ENCODE data around the gene SLX1A. TPM values are rescaled to one million over a fixed set of nuclear protein-coding genes. Genes with fewer than 3 reads are reported as not detected.
"Not testable (repeated sequence)": the region's sequence is repeated elsewhere in the genome, so short reads cannot be mapped to it uniquely, and the experiment has no call there.

Gene SLX1A
- total and polyA plus RNA-seq, 9 donors = 3.5 to 60.9 (median 26.4) TPM

DNA sequence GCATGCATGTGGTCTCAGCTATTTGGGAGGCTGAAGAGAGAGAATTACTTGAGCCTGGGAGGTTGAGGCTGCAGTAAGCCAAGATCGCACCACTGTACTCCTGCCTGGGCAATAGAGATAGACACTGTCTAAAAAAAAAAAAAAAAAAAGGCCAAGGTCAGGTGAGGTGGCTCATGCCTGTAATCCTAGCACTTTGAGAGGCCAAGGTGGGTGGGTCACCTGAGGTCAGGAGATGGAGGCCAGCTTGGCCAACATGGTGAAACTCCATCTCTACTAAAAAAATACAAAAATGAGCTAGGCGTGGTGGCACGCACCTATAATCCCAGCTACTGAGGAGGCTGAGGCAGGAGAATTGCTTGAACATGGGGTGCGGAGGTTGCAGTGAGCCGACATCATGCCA lies 38.5 kb upstream of the SLX1A start:
- no peak overlapping the region for H3K27ac ChIP-seq
- no peaks in the 10 kb centered on the region for H3K9me3 ChIP-seq
- intact Hi-C loops (cut with DNase I) = no loop called here
- WGBS, 3 donors = 93 to 94% (median 93%) methylated on average over 5 of the region's 5 CpGs
- no peak for TF ChIP-seq EP300 (IDR thresholded peaks at IDR 0.05)
- H3K36me3 ChIP-seq = no peaks in the 10 kb centered on the region
- no peak for DNase-seq
- no peaks in the 10 kb centered on the region for H3K4me1 ChIP-seq (ENCODE audit: insufficient read depth)
- no peak overlapping the region for H3K4me3 ChIP-seq
- H3K27me3 ChIP-seq = no peaks in the 10 kb centered on the region

GRCh38 chr16:30157214-30157613 lies 36.5 kb upstream of the SLX1A start:
- DNase-seq = no peak
- WGBS, 3 donors = 56 to 71% (median 64%) methylated on average over 1 of the region's 1 CpG
- no peaks in the 10 kb centered on the region for H3K36me3 ChIP-seq
- H3K4me3 ChIP-seq = no peak overlapping the region
- H3K27me3 ChIP-seq = no peaks in the 10 kb centered on the region
- H3K4me1 ChIP-seq (ENCODE audit: insufficient read depth) = no peaks in the 10 kb centered on the region
- no peaks in the 10 kb centered on the region for H3K9me3 ChIP-seq
- H3K27ac ChIP-seq = no peak overlapping the region
- TF ChIP-seq EP300 (IDR thresholded peaks at IDR 0.05) (no peak), POLR2A (IDR thresholded peaks at IDR 0.05) (no peak), CTCF (IDR thresholded peaks at IDR 0.05) (no peak)
- intact Hi-C loops (cut with DNase I) = no loop called here

GRCh38 chr16:30163538-30163937 lies 30.1 kb upstream of the SLX1A start:
- Histone ChIP-seq H3K36me3 (no peaks in the 10 kb centered on the region), H3K4me1 (ENCODE audit: insufficient read depth) (no peaks in the 10 kb centered on the region), H3K9me3 (no peaks in the 10 kb centered on the region), H3K4me3 (no peak overlapping the region), H3K27ac (no peak overlapping the region), H3K27me3 (no peaks in the 10 kb centered on the region)
- DNase-seq = no peak
- 82 to 88% (median 85%) methylated on average over 3 of the region's 3 CpGs for WGBS, 3 donors
- intact Hi-C loops (cut with DNase I) = no loop called here
- TF ChIP-seq EP300 (IDR thresholded peaks at IDR 0.05) = no peak
- no peak for TF ChIP-seq POLR2A (IDR thresholded peaks at IDR 0.05)
- TF ChIP-seq CTCF (IDR thresholded peaks at IDR 0.05) = no peak

DNA sequence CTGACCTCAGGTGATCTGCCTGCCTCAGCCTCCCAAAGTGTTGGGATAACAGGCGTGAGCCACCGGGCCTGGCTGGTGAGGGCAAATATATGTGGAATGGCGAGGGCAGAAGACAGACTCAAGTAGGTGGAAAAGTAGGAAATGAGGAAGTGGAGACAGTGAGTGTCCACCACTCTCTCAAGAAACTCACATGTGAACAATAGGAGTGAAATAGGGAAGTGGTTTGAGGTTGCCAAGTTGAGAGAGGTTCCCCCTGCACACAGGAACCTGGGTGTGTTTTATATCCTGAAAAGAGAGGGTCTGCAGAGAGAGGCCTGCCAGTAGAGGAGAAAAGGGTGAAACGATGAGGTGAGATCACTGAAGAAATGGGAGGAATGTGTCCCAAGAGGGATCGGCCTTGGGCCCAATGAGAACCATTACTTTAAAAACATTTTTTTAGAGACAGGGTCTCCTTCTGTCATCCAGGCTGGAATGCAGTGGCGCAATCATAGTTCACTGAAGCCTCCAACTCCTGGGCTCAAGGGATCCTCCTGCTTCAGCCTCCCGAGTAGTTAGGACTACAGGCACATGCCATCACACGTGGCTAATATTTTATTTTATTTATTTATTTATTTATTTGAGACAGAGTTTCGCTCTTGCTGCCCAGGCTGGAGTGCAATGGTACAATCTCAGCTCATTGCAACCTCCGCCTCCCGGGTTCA lies 27.3 kb upstream of the SLX1A start:
- intact Hi-C loops (cut with DNase I) = no loop called here
- no peak for DNase-seq
- WGBS, 3 donors = 86 to 91% (median 89%) methylated on average over 11 of the region's 11 CpGs
- H3K4me3 ChIP-seq = no peak overlapping the region
- no peaks in the 10 kb centered on the region for H3K27me3 ChIP-seq
- no peaks in the 10 kb centered on the region for H3K9me3 ChIP-seq
- TF ChIP-seq POLR2A (IDR thresholded peaks at IDR 0.05) (no peak), EP300 (IDR thresholded peaks at IDR 0.05) (no peak), CTCF (IDR thresholded peaks at IDR 0.05) (no peak)
- H3K4me1 ChIP-seq (ENCODE audit: insufficient read depth) = no peaks in the 10 kb centered on the region
- no peaks in the 10 kb centered on the region for H3K36me3 ChIP-seq
- H3K27ac ChIP-seq = no peak overlapping the region

GRCh38 chr16:30168746-30169145 lies 24.9 kb upstream of the SLX1A start:
- H3K9me3 ChIP-seq; H3K4me3 ChIP-seq; H3K27ac ChIP-seq; DNase-seq; H3K4me1 ChIP-seq (ENCODE audit: insufficient read depth); H3K27me3 ChIP-seq; H3K36me3 ChIP-seq; intact Hi-C loops (cut with DNase I): not testable (repeated sequence)
- WGBS, 3 donors = 74 to 76% methylated on average over 11 to 17 of the region's 29 CpGs; no CpG with 5 or more reads in 1 of the 3 donors

- H3K4me1 ChIP-seq (ENCODE audit: insufficient read depth); H3K4me3 ChIP-seq; H3K9me3 ChIP-seq; H3K27ac ChIP-seq; intact Hi-C loops (cut with DNase I); H3K27me3 ChIP-seq; DNase-seq; H3K36me3 ChIP-seq: not testable (repeated sequence)
- WGBS, 3 donors = 85 to 91% methylated on average over 5 to 36 of the region's 38 CpGs; no CpG with 5 or more reads in 1 of the 3 donors
Observed at GRCh38 chr16:30169416-30169815, 24.3 kb upstream of the SLX1A start.

DNA sequence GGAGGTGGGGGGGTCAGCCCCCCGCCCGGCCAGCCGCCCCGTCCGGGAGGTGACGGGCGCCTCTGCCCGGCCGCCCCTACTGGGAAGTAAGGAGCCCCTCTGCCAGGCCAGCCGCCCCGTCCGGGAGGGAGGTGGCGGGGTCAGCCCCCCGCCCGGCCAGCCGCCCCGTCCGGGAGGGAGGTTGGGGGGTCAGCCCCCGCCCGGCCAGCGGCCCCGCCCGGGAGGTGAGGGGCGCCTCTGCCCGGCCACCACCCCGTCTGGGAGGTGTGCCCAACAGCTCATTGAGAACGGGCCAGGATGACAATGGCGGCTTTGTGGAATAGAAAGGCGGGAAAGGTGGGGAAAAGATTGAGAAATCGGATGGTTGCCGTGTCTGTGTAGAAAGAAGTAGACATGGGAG lies 23.5 kb upstream of the SLX1A start:
- H3K27ac ChIP-seq; H3K4me1 ChIP-seq (ENCODE audit: insufficient read depth); H3K4me3 ChIP-seq; H3K27me3 ChIP-seq; H3K9me3 ChIP-seq; intact Hi-C loops (cut with DNase I); DNase-seq; H3K36me3 ChIP-seq: not testable (repeated sequence)
- 87% methylated on average over 17 of the region's 31 CpGs; no CpG with 5 or more reads in 2 of the 3 donors for WGBS, 3 donors
